Neural crest cell (in vitro differentiated cells): ENCODE measurements around the gene OSBPL10. TPM values are rescaled to one million over a fixed set of nuclear protein-coding genes. Genes with fewer than 3 reads are reported as not detected.

Source experiments
- DNase-seq: peaks from one replicate; pipeline ENCODE4 v3.0.0; 2021; ENCODE audit warnings: low read depth, mixed read lengths, low spot score
- H3K27ac Mint-ChIP-seq: one replicate; pipeline ENCODE4 v1.8.0; 2021; ENCODE audit warnings: mild to moderate bottlenecking, mixed read lengths; ENCODE audit not compliant: unreplicated experiment
- H3K27me3 Mint-ChIP-seq: 2 replicates; pipeline ENCODE4 v1.8.0; 2021; ENCODE audit warnings: low read depth, mild to moderate bottlenecking, mixed read lengths
- H3K36me3 Mint-ChIP-seq: 2 replicates; pipeline ENCODE4 v1.8.0; 2021; ENCODE audit warnings: low read depth, mild to moderate bottlenecking, mixed read lengths
- H3K4me1 Mint-ChIP-seq: 2 replicates; pipeline ENCODE4 v1.8.0; 2021; ENCODE audit warnings: mixed read lengths
- H3K4me3 Mint-ChIP-seq: one replicate; pipeline ENCODE4 v1.8.0; 2021; ENCODE audit warnings: mild to moderate bottlenecking, mixed read lengths
- H3K9me3 Mint-ChIP-seq: 2 replicates; pipeline ENCODE4 v1.8.0; 2021; ENCODE audit warnings: mixed read lengths
- total RNA-seq: library from RNA; stranded (reverse); gene quantifications from 2 replicates; pipeline ENCODE4 v1.2.1, GENCODE V29; 2021
- TF ChIP-seq, protein P1 (sequence below): fragments of 200-600 bp; sonication (generic); conservative IDR thresholded peaks from 2 replicates; pipeline ENCODE4 v1.5.0; 2021; ENCODE audit warnings: antibody characterized with exemption, mild to moderate bottlenecking

Gene OSBPL10
- total RNA-seq, 1 donor from 2014 or later = 18.7 TPM

DNA sequence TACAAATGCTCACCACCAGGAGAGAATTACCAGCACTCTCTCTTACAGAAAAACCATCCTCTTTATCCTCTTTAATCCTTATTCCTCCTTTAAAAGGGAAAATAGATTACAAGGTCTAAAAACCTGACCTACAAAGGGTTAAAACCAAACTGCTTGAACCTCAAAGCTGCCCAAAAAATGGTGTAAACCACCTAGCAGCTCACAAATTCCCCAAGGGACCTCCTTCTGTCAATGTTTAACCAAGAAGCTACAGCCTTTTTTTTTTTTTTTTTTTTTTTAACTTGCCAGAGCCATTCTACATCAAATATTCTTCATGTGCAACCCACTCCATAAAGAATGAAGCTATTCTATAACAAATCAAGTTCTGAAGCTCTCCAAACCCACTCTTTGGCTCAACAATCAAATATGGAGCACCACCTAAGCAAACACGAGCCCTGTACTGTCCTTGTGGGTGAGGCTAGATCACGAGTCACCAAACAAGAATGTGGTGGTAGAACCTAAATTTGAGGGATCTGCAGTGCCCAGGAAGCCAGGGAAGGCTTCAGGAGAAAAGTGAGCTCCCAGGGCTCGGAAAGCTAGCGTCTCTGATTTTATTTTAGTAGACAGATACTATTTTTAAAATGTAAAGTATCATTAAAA is 20.1 kb downstream of the OSBPL10 start:
- peaks cover 55% of the 10 kb centered on the region for H3K4me1 Mint-ChIP-seq
- H3K27ac Mint-ChIP-seq = peak overlapping the region; percentile 83
- H3K27me3 Mint-ChIP-seq = no peaks in the 10 kb centered on the region
- peaks cover under 1% of the 10 kb centered on the region for H3K36me3 Mint-ChIP-seq
- no peak for DNase-seq
- H3K9me3 Mint-ChIP-seq = no peaks in the 10 kb centered on the region
- TF ChIP-seq, protein P1, sequence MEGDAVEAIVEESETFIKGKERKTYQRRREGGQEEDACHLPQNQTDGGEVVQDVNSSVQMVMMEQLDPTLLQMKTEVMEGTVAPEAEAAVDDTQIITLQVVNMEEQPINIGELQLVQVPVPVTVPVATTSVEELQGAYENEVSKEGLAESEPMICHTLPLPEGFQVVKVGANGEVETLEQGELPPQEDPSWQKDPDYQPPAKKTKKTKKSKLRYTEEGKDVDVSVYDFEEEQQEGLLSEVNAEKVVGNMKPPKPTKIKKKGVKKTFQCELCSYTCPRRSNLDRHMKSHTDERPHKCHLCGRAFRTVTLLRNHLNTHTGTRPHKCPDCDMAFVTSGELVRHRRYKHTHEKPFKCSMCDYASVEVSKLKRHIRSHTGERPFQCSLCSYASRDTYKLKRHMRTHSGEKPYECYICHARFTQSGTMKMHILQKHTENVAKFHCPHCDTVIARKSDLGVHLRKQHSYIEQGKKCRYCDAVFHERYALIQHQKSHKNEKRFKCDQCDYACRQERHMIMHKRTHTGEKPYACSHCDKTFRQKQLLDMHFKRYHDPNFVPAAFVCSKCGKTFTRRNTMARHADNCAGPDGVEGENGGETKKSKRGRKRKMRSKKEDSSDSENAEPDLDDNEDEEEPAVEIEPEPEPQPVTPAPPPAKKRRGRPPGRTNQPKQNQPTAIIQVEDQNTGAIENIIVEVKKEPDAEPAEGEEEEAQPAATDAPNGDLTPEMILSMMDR = no peak
- peak overlapping the region; percentile 44 for H3K4me3 Mint-ChIP-seq

- peak overlapping the region; percentile 9 for H3K4me3 Mint-ChIP-seq
- no peaks in the 10 kb centered on the region for H3K27me3 Mint-ChIP-seq
- no peak for DNase-seq
- peak overlapping the region; percentile 85 for H3K27ac Mint-ChIP-seq
- H3K36me3 Mint-ChIP-seq = peaks cover 6% of the 10 kb centered on the region
- peaks cover 55% of the 10 kb centered on the region for H3K4me1 Mint-ChIP-seq
- TF ChIP-seq, protein P1 = no peak
- H3K9me3 Mint-ChIP-seq = peaks cover 3% of the 10 kb centered on the region
These were observed 20.9 kb downstream of the OSBPL10 start for GRCh38 chr3:31959951-31960792.

DNA sequence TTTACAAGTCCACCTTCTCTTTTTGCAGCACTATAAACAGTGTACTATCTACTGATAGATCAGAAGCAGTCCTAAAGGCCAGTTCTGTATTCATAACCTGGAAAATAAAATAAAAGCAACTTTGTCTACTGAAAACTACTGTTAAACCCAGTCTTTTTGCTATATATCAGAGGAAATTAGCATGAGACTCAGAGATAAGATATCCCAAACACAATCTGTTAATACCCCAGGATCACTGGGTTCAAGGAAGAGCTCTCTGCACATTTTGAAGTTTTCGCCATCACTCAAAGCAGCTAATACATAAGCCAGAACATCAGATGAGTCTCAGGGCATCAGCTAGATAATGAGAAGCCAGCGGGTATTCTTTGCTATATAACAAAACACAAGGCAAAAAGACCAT is 21.8 kb downstream of the OSBPL10 start:
- Mint-ChIP-seq H3K4me3 (peak overlapping the region; percentile 58), H3K27ac (peak overlapping the region; percentile 7), H3K27me3 (no peaks in the 10 kb centered on the region), H3K4me1 (peaks cover 58% of the 10 kb centered on the region), H3K9me3 (peaks cover 3% of the 10 kb centered on the region), H3K36me3 (peaks cover 11% of the 10 kb centered on the region)
- no peak for DNase-seq
- TF ChIP-seq, protein P1 = no peak

- TF ChIP-seq, protein P1 = no peak
- peak; percentile 32 for DNase-seq
- Mint-ChIP-seq H3K9me3 (peaks cover 3% of the 10 kb centered on the region), H3K4me3 (peak overlapping the region; percentile 58), H3K27me3 (no peaks in the 10 kb centered on the region), H3K27ac (peak overlapping the region; percentile 91), H3K36me3 (peaks cover 13% of the 10 kb centered on the region), H3K4me1 (peaks cover 59% of the 10 kb centered on the region)
These were observed 22.3 kb downstream of the OSBPL10 start for GRCh38 chr3:31958701-31959152.

- Mint-ChIP-seq H3K4me1 (peaks cover 53% of the 10 kb centered on the region), H3K36me3 (peaks cover 15% of the 10 kb centered on the region), H3K4me3 (no peak overlapping the region), H3K27me3 (no peaks in the 10 kb centered on the region), H3K27ac (no peak overlapping the region), H3K9me3 (peaks cover 3% of the 10 kb centered on the region)
- TF ChIP-seq, protein P1 = no peak
- no peak for DNase-seq
These were observed 24.0 kb downstream of the OSBPL10 start for GRCh38 chr3:31957106-31957505.
